Body of pancreas (tissue), 4 donors: ENCODE measurements around the gene NTN5. TPM values are rescaled to one million over a fixed set of nuclear protein-coding genes. Genes with fewer than 3 reads are reported as not detected.
A peak's percentile ranks its signal among the peaks of the same experiment; 100 is the strongest.
"Not testable (repeated sequence)": the region's sequence is repeated elsewhere in the genome, so short reads cannot be mapped to it uniquely, and the experiment has no call there.

Experiments
- ATAC-seq: fragments of 150-250 bp; one replicate; pipeline ENCODE4 v1.9.1; 2016
- DNase-seq, 4 donors: peaks; one replicate each; pipeline ENCODE4 v3.0.0-alpha.2; 2019
- H3K27ac ChIP-seq, 4 donors: fragments of 200-600 bp; sonication (generic); 1 replicate in 3 of 4; 2 replicates in 1 of 4; pipeline versions ENCODE4 v1.5.1 to v1.6.1; 2016 to 2019; ENCODE audit warnings: mild to moderate bottlenecking in 1 of 4, mixed read lengths in 1 of 4, moderate library complexity in 1 of 4
- H3K27me3 ChIP-seq, 2 donors: fragments of 200-600 bp; sonication (generic); one replicate each; pipeline ENCODE4 v1.6.0; 2016; ENCODE audit warnings: mild to moderate bottlenecking in 1 of 2
- H3K36me3 ChIP-seq, 2 donors: fragments of 200-600 bp; sonication (generic); replicated peaks in 1 of 2; 2 replicates each; pipeline ENCODE4 v1.5.1; 2016; ENCODE audit warnings: low read depth in 2 of 2; ENCODE audit not compliant: insufficient read depth in 1 of 2
- H3K4me1 ChIP-seq: fragments of 200-600 bp; sonication (generic); one replicate; pipeline ENCODE4 v1.6.0; 2016
- H3K4me3 ChIP-seq, 2 donors: fragments of 200-600 bp; sonication (generic); 1 replicate in 1 of 2; 2 replicates in 1 of 2; pipeline ENCODE4 v1.5.1; 2016 to 2019
- H3K9me3 ChIP-seq, 3 donors: fragments of 200-600 bp; sonication (generic); 1 replicate in 2 of 3; 2 replicates in 1 of 3; pipeline ENCODE4 v1.5.1; 2016
- POLR2A ChIP-seq, 3 donors: fragments of 450-650 bp; IDR thresholded peaks; one replicate each; pipeline ENCODE4 v1.6.1; 2016; ENCODE audit warnings: antibody characterized with exemption in 3 of 3, mild to moderate bottlenecking in 2 of 3
- WGBS, 2 donors: methylation state at CpG; one replicate each; pipeline ENCODE4 v1.1.5; 2017; 5-methylcytosine and 5-hydroxymethylcytosine counted together
- intact Hi-C: fragments of 100-400 bp; cut with DNase I; formaldehyde crosslinking; loops from one replicate; pipeline ENCODE4 v1.15.1; 2023
- total RNA-seq, 2 donors: library from RNA; depleted of rRNA; stranded (reverse); fragments of >200 nt; gene quantifications; one replicate each; pipeline ENCODE4 v1.1.0, GENCODE V29; 2016
- TF ChIP-seq, protein P1 (sequence below), 7 experiments: fragments of 450-650 bp in 4 of 7; fragments of 200-600 bp in 3 of 7; sonication (generic) in 3 of 7; IDR thresholded peaks; one replicate each; pipeline ENCODE4 v1.5.1; 2016 to 2019; ENCODE audit warnings: antibody characterized with exemption in 7 of 7

Gene NTN5
- total RNA-seq, 2 donors from 2014 or later, result not detected

- DNase-seq (peak in 3 of 4 donors; percentile 39 to 49 (median 46)), ATAC-seq (no peak)
Measured at GRCh38 chr19:48698046-48698445, 25.2 kb upstream of the NTN5 start.

DNA sequence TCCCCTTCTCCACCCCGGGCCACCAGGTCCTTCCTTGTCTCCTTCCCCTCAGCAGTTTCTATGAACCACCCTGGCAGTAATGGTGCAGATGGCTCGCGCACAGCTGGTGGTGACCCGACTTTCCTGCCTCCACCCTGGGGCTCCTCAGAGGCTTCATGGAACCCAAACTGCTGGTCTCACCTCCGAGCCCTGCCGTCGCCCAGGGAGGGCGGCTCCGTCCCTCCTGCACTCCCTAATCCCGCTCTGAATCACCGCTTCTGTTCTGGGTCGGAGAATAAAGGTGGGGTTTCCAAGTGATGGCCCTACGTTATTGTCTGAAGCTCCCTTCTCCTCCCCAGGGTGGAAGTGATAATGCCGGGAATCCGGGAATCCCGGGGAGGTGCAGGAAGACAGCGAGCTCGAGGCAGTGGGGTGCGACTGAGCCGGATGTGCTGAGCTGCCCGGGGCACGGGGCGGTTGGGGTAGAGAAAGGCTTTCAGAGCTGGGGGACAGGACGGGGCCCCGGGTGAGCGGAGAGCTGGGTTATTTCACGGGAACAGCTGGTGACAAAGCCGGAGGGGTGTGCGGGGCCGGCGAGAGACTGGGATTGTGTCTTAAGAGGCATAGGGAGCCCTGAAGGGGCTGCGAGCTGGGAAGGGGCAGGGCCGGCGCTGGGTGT, 23.7 kb upstream of the NTN5 start:
- peak overlapping the region in 1 of 2 donors; percentile 19 for H3K4me3 ChIP-seq
- intact Hi-C loops, result no loop called here
- H3K36me3 ChIP-seq, result no peaks in the 10 kb centered on the region
- no peaks in the 10 kb centered on the region for H3K27me3 ChIP-seq
- DNase-seq (peak; percentile 38 to 47 (median 42)), ATAC-seq (peak; percentile 69)
- H3K27ac ChIP-seq, result peak overlapping the region; percentile 56 to 84 (median 72)
- peaks cover 26% of the 10 kb centered on the region for H3K4me1 ChIP-seq
- no peaks in the 10 kb centered on the region for H3K9me3 ChIP-seq
- 2 to 10% methylated on average over 32 of the region's 34 CpGs for WGBS, 2 donors
- TF ChIP-seq POLR2A (IDR thresholded peaks at IDR 0.05), result peak in 2 of 3 donors; percentile 37 to 57
- TF ChIP-seq, protein P1, sequence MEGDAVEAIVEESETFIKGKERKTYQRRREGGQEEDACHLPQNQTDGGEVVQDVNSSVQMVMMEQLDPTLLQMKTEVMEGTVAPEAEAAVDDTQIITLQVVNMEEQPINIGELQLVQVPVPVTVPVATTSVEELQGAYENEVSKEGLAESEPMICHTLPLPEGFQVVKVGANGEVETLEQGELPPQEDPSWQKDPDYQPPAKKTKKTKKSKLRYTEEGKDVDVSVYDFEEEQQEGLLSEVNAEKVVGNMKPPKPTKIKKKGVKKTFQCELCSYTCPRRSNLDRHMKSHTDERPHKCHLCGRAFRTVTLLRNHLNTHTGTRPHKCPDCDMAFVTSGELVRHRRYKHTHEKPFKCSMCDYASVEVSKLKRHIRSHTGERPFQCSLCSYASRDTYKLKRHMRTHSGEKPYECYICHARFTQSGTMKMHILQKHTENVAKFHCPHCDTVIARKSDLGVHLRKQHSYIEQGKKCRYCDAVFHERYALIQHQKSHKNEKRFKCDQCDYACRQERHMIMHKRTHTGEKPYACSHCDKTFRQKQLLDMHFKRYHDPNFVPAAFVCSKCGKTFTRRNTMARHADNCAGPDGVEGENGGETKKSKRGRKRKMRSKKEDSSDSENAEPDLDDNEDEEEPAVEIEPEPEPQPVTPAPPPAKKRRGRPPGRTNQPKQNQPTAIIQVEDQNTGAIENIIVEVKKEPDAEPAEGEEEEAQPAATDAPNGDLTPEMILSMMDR (IDR thresholded peaks at IDR 0.05), result no peak

More at GRCh38 chr19:48698046-48698445, 25.2 kb upstream of the NTN5 start:
- no peak overlapping the region for H3K4me3 ChIP-seq
- no peaks in the 10 kb centered on the region for H3K36me3 ChIP-seq
- peaks cover 26% of the 10 kb centered on the region for H3K4me1 ChIP-seq
- no peak overlapping the region for H3K27ac ChIP-seq
- H3K9me3 ChIP-seq, result no peaks in the 10 kb centered on the region
- intact Hi-C loops, result no loop called here
- 34 to 48% methylated on average over 4 of the region's 4 CpGs for WGBS, 2 donors
- H3K27me3 ChIP-seq, result no peaks in the 10 kb centered on the region
- no peak for TF ChIP-seq POLR2A (IDR thresholded peaks at IDR 0.05)
- TF ChIP-seq, protein P1 (IDR thresholded peaks at IDR 0.05), result no peak

DNA sequence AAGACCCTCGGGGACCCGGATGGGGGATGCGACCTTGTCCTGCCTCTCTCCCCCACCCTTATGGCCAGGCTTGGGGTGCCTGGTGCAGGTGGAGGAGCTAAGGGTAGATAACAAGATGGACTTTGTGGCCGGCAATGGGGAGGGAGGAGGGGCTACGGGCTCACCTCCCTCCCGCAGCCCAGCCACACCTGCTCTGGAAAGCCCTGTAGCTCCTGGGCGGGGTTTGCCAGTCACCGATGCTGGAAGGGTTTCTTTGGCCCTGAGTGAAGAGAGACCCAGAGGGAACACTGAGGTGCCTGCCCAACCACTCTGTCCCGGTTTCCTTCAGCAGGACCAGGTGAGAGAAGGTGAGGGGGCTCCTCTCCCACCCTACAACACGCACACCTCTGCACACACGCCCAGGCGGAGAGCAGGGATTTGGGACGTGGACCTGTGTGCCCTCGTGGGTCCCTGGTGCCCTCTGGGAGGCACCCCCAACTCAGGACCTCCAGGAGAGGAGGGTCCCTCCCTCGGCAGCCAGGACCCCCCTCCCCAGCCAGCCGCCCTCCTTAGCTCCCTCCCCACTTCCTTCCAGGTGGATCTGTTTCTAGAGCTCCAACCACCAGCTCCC, 23.0 kb upstream of the NTN5 start, which contains the start of gene FUT2:
TSS of gene FUT2 (plus strand) at position 229 of the 610 bp plus-strand sequence. CDS start 6,986 bp downstream, outside the sequence.
- peak; percentile 79 to 90 (median 88) for DNase-seq
- WGBS, 2 donors, result 0 to 18% methylated on average over 2 to 16 of the region's 16 CpGs
- peak within 1 kb of the TSS; percentile 56 to 84 (median 72) for H3K27ac ChIP-seq
- H3K9me3 ChIP-seq, result no peaks in the 10 kb centered on the region
- H3K4me3 ChIP-seq, result peak within 1 kb of the TSS in 1 of 2 donors; percentile 19
- no peaks in the 10 kb centered on the region for H3K27me3 ChIP-seq
- peaks cover 26% of the 10 kb centered on the region for H3K4me1 ChIP-seq
- intact Hi-C loops, result no loop called here
- ATAC-seq, result peak; percentile 93
- H3K36me3 ChIP-seq, result no peaks in the 10 kb centered on the region
- peak; percentile 68 to 87 (median 76) for TF ChIP-seq POLR2A (IDR thresholded peaks at IDR 0.05)
- TF ChIP-seq, protein P1 (IDR thresholded peaks at IDR 0.05), result no peak

GRCh38 chr19:48693629-48694028, 20.8 kb upstream of the NTN5 start:
- intact Hi-C loops, result not testable (repeated sequence)

DNA sequence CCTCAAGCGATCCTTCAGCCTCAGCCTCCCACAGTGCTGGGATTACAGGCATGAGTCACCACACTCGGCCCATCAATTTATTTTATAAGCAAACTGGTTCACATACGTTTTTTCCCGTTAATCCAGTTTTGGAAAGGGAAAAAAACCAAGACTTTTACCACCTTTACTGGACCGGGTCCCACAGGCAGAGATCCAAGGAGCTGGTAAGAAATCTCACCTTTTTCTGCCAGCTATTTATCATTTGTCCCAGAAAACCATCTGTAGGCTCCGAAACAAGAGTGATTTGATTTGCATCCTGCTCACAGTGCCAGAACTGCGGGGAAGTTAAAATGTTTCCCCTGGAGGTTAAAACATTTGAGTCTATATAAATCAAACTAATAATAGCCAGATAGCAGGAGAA, 16.6 kb upstream of the NTN5 start:
- WGBS, 2 donors, result 16 to 27% methylated on average over 7 of the region's 7 CpGs
- H3K27ac ChIP-seq, result peak overlapping the region in 1 of 4 donors; percentile 47
- H3K4me1 ChIP-seq, result peaks cover 11% of the 10 kb centered on the region
- no peak overlapping the region for H3K4me3 ChIP-seq
- H3K27me3 ChIP-seq, result no peaks in the 10 kb centered on the region
- no peak for TF ChIP-seq POLR2A (IDR thresholded peaks at IDR 0.05)
- TF ChIP-seq, protein P1 (IDR thresholded peaks at IDR 0.05), result no peak
- intact Hi-C loops, result no loop called here
- DNase-seq (peak in 3 of 4 donors; percentile 57 to 80 (median 58)), ATAC-seq (peak; percentile 51)
- H3K36me3 ChIP-seq, result no peaks in the 10 kb centered on the region
- H3K9me3 ChIP-seq, result no peaks in the 10 kb centered on the region

More at GRCh38 chr19:48693629-48694028, 20.8 kb upstream of the NTN5 start:
- H3K36me3 ChIP-seq, H3K27me3 ChIP-seq, ATAC-seq, H3K4me3 ChIP-seq, H3K9me3 ChIP-seq, H3K27ac ChIP-seq, DNase-seq: not testable (repeated sequence)
- 93 to 94% methylated on average over 9 of the region's 9 CpGs for WGBS, 2 donors
- H3K4me1 ChIP-seq, result peaks cover 33% of the 10 kb centered on the region
